Panc1 (cell line): ENCODE data around the gene TUBA3E. TPM values are rescaled to one million over a fixed set of nuclear protein-coding genes. Genes with fewer than 3 reads are reported as not detected.

Experiments
- ATAC-seq: fragments of 200-7000 bp; cut with Tn5 transposase; 2 replicates; pipeline ENCODE4 v1.9.1; 2020; ENCODE audit warnings: mild to moderate bottlenecking, moderate library complexity
- Bru-seq: library from RNA; stranded (reverse); fragments of 400-500 nt; gene quantifications from one replicate; lab custom pipeline; 2021; lab: Mats Ljungman, UMichigan
- BruChase-seq, 2 experiments: library from RNA; stranded (reverse); fragments of 400-500 nt; gene quantifications; one replicate each; lab custom pipeline; 2021; lab: Mats Ljungman, UMichigan
- BruUV-seq: library from RNA; stranded (reverse); fragments of 400-500 nt; replicated peaks from 2 replicates; lab custom pipeline; 2021; lab: Mats Ljungman, UMichigan
- CTCF ChIA-PET: fragments of 300-600 bp; sonication (Branson Sonifier 250); formaldehyde crosslinking; loops from one replicate; lab custom pipeline; 2022; ENCODE audit warnings: antibody characterized with exemption; lab: Charles Lee
- POLR2A ChIA-PET: fragments of 300-600 bp; sonication (Branson Sonifier 250); formaldehyde crosslinking; loops from one replicate; lab custom pipeline; 2022; ENCODE audit warnings: antibody characterized with exemption; lab: Charles Lee
- DNase-seq: peaks from one replicate; pipeline ENCODE4 v3.0.0-alpha.2; 2010; ENCODE audit warnings: low read depth, low spot score
- H3K27ac ChIP-seq: 2 replicates; pipeline ENCODE4 v1.5.1; 2011; ENCODE audit warnings: mild to moderate bottlenecking, low read length, inconsistent platforms
- H3K27me3 ChIP-seq: fragments of 200-500 bp; sonication (Bioruptor generic); 2 replicates; pipeline ENCODE4 v1.6.0; 2014; ENCODE audit warnings: low read length, inconsistent platforms; ENCODE audit not compliant: control insufficient read depth, insufficient read depth
- H3K36me3 ChIP-seq: fragments of 200-500 bp; sonication (Bioruptor generic); 2 replicates; pipeline ENCODE4 v1.5.1; 2014; ENCODE audit warnings: inconsistent platforms, mild to moderate bottlenecking, low read length, moderate library complexity; ENCODE audit not compliant: control insufficient read depth, insufficient read depth
- H3K4me1 ChIP-seq: 2 replicates; pipeline ENCODE4 v1.5.1; 2011; ENCODE audit warnings: inconsistent platforms, mild to moderate bottlenecking, low read length, moderate library complexity; ENCODE audit not compliant: control insufficient read depth, insufficient read depth
- H3K4me3 ChIP-seq, 2 experiments: 2 replicates each; pipeline ENCODE4 v1.5.1; 2011 to 2012; ENCODE audit warnings: low read depth in 2 of 2, low read length in 2 of 2, mild to moderate bottlenecking in 2 of 2, inconsistent platforms in 1 of 2, moderate library complexity in 1 of 2
- H3K9me3 ChIP-seq: fragments of 200-500 bp; sonication (Bioruptor generic); 2 replicates; pipeline ENCODE4 v1.5.1; 2014; ENCODE audit warnings: low read depth, mild to moderate bottlenecking, inconsistent platforms, low read length, moderate library complexity; ENCODE audit not compliant: control insufficient read depth, insufficient read depth
- POLR2AphosphoS5 ChIP-seq: IDR thresholded peaks from 2 replicates; pipeline ENCODE4 v1.6.1; 2012; ENCODE audit warnings: mild to moderate bottlenecking, low read depth, low read length, moderate library complexity
- SIN3A ChIP-seq: IDR thresholded peaks from 2 replicates; pipeline ENCODE4 v1.6.1; 2012; ENCODE audit warnings: low read depth, mild to moderate bottlenecking, low read length, moderate library complexity, borderline replicate concordance; ENCODE audit not compliant: insufficient read depth
- TCF7L2 ChIP-seq: IDR thresholded peaks from 2 replicates; pipeline ENCODE4 v1.6.1; 2011; ENCODE audit warnings: mild to moderate bottlenecking, low read depth, low read length, inconsistent platforms
- in situ Hi-C: cut with HindIII; loops from 2 replicates; pipeline ENCODE4 v1.10.0; 2016; ENCODE audit warnings: low sequenced_read_pairs, low pct_unique_long_range_greater_than_20kb
- intact Hi-C: fragments of 100-400 bp; cut with micrococcal nuclease; formaldehyde crosslinking; loops from one replicate; pipeline ENCODE4 v1.10.0; 2022; ENCODE audit not compliant: unreplicated experiment
- long read RNA-seq: library from polyadenylated mRNA; unstranded; transcript quantifications from one replicate; pipeline ENCODE4 v2.0.0, GENCODE V29; 2021; ENCODE audit not compliant: unreplicated experiment
- polyA plus RNA-seq: library from polyadenylated mRNA; unstranded; fragments of >200 nt; gene quantifications from one replicate; pipeline ENCODE4 v1.2.1, GENCODE V29; 2012; ENCODE audit warnings: missing spikeins; ENCODE audit not compliant: insufficient read length
- total RNA-seq: library from RNA; stranded (reverse); gene quantifications from one replicate; pipeline ENCODE4 v1.2.1, GENCODE V29; 2021; ENCODE audit not compliant: unreplicated experiment
- TF ChIP-seq, protein P1 (sequence below), 2 experiments: IDR thresholded peaks; 2 replicates each; pipeline ENCODE4 v1.6.1; 2011 to 2012; ENCODE audit warnings: low read depth in 2 of 2, control low read depth in 1 of 2, low read length in 1 of 2, mild to moderate bottlenecking in 1 of 2, moderate library complexity in 1 of 2; ENCODE audit not compliant: insufficient read depth in 1 of 2
- TF ChIP-seq, protein P2 (sequence below): fragments of 450-650 bp; IDR thresholded peaks from 2 replicates; pipeline ENCODE4 v1.5.1; 2017; ENCODE audit warnings: mild to moderate bottlenecking

TUBA3E gene
- total RNA-seq, result not detected
- not detected for polyA plus RNA-seq
- Bru-seq, nascent RNA, result not detected
- not detected for BruChase-seq, experiment 1, labeled RNA remaining after a 2-hour chase
- BruChase-seq, experiment 2, labeled RNA remaining after a 6-hour chase, result not detected
- long read RNA-seq, result 0 reads

DNA sequence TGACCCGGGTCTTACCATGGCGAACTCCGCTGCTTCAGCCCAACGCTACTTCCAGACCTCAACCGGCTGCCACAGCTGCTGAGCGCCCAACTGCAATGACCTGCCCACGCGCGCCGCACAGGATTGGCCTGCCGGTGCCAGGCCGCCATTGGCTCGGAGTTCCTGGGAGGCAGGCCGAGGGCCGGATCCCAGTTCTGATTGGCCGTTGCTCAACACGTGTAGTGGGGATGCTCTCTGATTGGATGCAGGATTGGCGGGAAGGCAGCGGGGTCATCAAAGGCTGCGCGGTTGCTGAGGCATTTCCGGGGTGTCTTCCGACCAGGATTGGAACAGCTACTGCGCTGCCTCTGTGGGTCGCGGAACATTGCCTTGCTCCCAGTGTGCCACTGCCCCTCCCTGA is at the start of gene TUBA3E:
Gene TUBA3E, minus strand, starts transcription at position 97 of the 400 bp plus-strand sequence. Its CDS starts 79 bp downstream, at position 18.
- H3K27ac ChIP-seq, result no peak within 1 kb of the TSS
- H3K36me3 ChIP-seq, result no peaks in the 10 kb centered on the region
- intact Hi-C loops, result no loop called here
- no peak for TF ChIP-seq POLR2AphosphoS5
- TF ChIP-seq TCF7L2, result no peak
- TF ChIP-seq, protein P1, sequence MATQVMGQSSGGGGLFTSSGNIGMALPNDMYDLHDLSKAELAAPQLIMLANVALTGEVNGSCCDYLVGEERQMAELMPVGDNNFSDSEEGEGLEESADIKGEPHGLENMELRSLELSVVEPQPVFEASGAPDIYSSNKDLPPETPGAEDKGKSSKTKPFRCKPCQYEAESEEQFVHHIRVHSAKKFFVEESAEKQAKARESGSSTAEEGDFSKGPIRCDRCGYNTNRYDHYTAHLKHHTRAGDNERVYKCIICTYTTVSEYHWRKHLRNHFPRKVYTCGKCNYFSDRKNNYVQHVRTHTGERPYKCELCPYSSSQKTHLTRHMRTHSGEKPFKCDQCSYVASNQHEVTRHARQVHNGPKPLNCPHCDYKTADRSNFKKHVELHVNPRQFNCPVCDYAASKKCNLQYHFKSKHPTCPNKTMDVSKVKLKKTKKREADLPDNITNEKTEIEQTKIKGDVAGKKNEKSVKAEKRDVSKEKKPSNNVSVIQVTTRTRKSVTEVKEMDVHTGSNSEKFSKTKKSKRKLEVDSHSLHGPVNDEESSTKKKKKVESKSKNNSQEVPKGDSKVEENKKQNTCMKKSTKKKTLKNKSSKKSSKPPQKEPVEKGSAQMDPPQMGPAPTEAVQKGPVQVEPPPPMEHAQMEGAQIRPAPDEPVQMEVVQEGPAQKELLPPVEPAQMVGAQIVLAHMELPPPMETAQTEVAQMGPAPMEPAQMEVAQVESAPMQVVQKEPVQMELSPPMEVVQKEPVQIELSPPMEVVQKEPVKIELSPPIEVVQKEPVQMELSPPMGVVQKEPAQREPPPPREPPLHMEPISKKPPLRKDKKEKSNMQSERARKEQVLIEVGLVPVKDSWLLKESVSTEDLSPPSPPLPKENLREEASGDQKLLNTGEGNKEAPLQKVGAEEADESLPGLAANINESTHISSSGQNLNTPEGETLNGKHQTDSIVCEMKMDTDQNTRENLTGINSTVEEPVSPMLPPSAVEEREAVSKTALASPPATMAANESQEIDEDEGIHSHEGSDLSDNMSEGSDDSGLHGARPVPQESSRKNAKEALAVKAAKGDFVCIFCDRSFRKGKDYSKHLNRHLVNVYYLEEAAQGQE (IDR thresholded peaks at IDR 0.05; ENCODE audit: insufficient read depth in 1 of 2, low read depth in 2 of 2, low read length in 1 of 2), result no peak
- TF ChIP-seq SIN3A, result no peak
- TF ChIP-seq, protein P2, sequence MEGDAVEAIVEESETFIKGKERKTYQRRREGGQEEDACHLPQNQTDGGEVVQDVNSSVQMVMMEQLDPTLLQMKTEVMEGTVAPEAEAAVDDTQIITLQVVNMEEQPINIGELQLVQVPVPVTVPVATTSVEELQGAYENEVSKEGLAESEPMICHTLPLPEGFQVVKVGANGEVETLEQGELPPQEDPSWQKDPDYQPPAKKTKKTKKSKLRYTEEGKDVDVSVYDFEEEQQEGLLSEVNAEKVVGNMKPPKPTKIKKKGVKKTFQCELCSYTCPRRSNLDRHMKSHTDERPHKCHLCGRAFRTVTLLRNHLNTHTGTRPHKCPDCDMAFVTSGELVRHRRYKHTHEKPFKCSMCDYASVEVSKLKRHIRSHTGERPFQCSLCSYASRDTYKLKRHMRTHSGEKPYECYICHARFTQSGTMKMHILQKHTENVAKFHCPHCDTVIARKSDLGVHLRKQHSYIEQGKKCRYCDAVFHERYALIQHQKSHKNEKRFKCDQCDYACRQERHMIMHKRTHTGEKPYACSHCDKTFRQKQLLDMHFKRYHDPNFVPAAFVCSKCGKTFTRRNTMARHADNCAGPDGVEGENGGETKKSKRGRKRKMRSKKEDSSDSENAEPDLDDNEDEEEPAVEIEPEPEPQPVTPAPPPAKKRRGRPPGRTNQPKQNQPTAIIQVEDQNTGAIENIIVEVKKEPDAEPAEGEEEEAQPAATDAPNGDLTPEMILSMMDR, result no peak
- BruUV-seq, result no TSS peak
- no peak for DNase-seq
- H3K4me3 ChIP-seq, result no peak within 1 kb of the TSS
- in situ Hi-C loops, result no loop called here
- POLR2A ChIA-PET, result no interaction called here
- no peaks in the 10 kb centered on the region for H3K27me3 ChIP-seq
- no peaks in the 10 kb centered on the region for H3K4me1 ChIP-seq
- no peaks in the 10 kb centered on the region for H3K9me3 ChIP-seq
- CTCF ChIA-PET, result no interaction called here
- ATAC-seq, result no peak

DNA sequence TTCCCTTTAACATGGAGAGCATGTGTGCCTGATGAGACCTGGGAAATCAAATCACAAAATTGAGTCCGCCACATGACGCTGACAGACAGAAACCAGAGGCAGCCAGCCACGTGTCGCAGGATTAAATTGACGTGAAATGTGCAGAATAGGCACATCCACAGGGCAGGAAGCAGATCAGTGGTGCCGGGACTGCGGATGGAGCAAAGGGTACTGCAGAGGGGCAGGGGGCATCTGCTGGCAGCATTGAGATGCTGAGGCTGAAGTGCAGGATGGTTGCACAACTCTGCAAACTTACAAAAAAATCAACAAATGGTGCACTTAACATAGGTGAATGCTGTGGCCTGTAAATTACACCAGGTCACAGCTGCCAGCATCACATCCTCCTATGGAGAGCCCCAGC is 48.2 kb upstream of the TUBA3E start:
- POLR2A ChIA-PET, result no interaction called here
- TF ChIP-seq SIN3A, result no peak
- H3K27me3 ChIP-seq, result no peaks in the 10 kb centered on the region
- H3K9me3 ChIP-seq, result no peaks in the 10 kb centered on the region
- intact Hi-C loops (no loop called here), in situ Hi-C loops (no loop called here)
- H3K27ac ChIP-seq, result no peak overlapping the region
- DNase-seq (no peak), ATAC-seq (no peak)
- H3K4me1 ChIP-seq, result peaks cover 3% of the 10 kb centered on the region
- H3K36me3 ChIP-seq, result no peaks in the 10 kb centered on the region
- no TSS peak for BruUV-seq
- CTCF ChIA-PET, result no interaction called here
- H3K4me3 ChIP-seq, result no peak overlapping the region

GRCh38 chr2:130245976-130246375 is 47.7 kb upstream of the TUBA3E start:
- Histone ChIP-seq H3K27me3 (no peaks in the 10 kb centered on the region), H3K36me3 (no peaks in the 10 kb centered on the region), H3K4me3 (no peak overlapping the region), H3K9me3 (no peaks in the 10 kb centered on the region), H3K27ac (no peak overlapping the region), H3K4me1 (peaks cover 8% of the 10 kb centered on the region)
- in situ Hi-C loops, result no loop called here
- intact Hi-C loops, result no loop called here
- TF ChIP-seq SIN3A, result no peak
- TF ChIP-seq, protein P2, result no peak
- TF ChIP-seq TCF7L2, result no peak
- no peak for TF ChIP-seq POLR2AphosphoS5
- TF ChIP-seq, protein P1 (IDR thresholded peaks at IDR 0.05; ENCODE audit: insufficient read depth in 1 of 2, low read depth in 2 of 2, low read length in 1 of 2), result no peak
- DNase-seq, result no peak
- no peak for ATAC-seq
- CTCF ChIA-PET, result no interaction called here
- no TSS peak for BruUV-seq
- POLR2A ChIA-PET, result no interaction called here
